Hepatocyte (in vitro differentiated cells): ENCODE results near the gene LCN9.

Experiments used
- EZH2 ChIP-seq: fragments of 200-600 bp; sonication (generic); IDR thresholded peaks from 2 replicates; pipeline ENCODE4 v1.6.1; 2016; ENCODE audit warnings: antibody characterized with exemption, mild to moderate bottlenecking, borderline replicate concordance
- TF ChIP-seq, protein P1 (sequence below): fragments of 200-600 bp; sonication (generic); IDR thresholded peaks from 2 replicates; pipeline ENCODE4 v1.5.1; 2016; ENCODE audit warnings: antibody characterized with exemption, mild to moderate bottlenecking; ENCODE audit not compliant: poor library complexity

DNA sequence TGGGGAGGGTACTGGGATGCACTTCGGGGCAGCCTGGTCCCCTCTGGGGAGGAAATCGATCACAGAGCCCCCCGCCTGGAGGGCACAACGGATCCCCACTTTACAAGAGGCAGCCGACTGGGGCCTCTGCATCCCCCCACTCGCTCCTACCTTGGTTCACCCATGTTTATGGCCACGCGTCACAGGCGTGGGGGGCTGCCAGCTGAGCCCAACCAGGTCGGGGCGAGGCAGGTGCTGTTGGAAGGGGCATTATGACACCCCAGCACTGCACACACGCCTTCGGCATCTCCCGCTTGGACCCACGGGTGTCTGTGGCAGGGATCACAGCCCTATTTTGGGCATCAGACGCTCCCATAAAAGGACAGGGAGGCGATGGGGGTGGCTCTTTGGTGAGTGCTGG, 21.6 kb downstream of the LCN9 start:
- no peak for TF ChIP-seq EZH2
- TF ChIP-seq, protein P1, sequence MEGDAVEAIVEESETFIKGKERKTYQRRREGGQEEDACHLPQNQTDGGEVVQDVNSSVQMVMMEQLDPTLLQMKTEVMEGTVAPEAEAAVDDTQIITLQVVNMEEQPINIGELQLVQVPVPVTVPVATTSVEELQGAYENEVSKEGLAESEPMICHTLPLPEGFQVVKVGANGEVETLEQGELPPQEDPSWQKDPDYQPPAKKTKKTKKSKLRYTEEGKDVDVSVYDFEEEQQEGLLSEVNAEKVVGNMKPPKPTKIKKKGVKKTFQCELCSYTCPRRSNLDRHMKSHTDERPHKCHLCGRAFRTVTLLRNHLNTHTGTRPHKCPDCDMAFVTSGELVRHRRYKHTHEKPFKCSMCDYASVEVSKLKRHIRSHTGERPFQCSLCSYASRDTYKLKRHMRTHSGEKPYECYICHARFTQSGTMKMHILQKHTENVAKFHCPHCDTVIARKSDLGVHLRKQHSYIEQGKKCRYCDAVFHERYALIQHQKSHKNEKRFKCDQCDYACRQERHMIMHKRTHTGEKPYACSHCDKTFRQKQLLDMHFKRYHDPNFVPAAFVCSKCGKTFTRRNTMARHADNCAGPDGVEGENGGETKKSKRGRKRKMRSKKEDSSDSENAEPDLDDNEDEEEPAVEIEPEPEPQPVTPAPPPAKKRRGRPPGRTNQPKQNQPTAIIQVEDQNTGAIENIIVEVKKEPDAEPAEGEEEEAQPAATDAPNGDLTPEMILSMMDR: no peak
